ENCODE results near the gene FOXC2. TPM values are rescaled to one million over a fixed set of nuclear protein-coding genes. Genes with fewer than 3 reads are reported as not detected.

The FOXC2 gene
- total RNA-seq, 1 experiment from 2014 or later = 14.9 TPM

DNA sequence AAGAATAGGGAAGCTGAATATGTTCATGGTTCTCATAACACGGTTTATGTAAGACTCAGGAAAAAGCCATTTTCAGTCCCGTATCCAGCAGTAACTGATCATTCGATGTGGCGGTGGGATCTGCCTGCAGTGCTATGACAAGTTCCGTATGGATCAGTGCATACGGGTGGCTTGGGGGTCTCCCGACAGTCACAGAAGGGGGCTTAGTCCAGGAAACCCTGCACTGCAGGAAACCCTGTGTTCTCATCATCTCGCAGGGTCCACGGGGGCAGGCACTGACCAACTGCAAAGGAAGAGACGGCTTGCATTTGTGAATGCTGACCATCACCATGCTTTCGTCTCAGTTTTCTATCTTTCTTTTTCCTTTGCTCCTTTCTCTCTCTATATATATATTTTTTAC lies 19.3 kb upstream of the FOXC2 start:
- H3K4me1 ChIP-seq (ENCODE audit: control insufficient read depth, insufficient read depth, low read length) = no peaks in the 10 kb centered on the region
- TF ChIP-seq SIN3A (IDR thresholded peaks at IDR 0.05; ENCODE audit: borderline replicate concordance, insufficient read depth, low read depth, low read length) (no peak), TCF7L2 (IDR thresholded peaks at IDR 0.05; ENCODE audit: low read depth, low read length) (no peak), POLR2AphosphoS5 (IDR thresholded peaks at IDR 0.05; ENCODE audit: low read depth, low read length) (no peak)
- TF ChIP-seq, protein P1, sequence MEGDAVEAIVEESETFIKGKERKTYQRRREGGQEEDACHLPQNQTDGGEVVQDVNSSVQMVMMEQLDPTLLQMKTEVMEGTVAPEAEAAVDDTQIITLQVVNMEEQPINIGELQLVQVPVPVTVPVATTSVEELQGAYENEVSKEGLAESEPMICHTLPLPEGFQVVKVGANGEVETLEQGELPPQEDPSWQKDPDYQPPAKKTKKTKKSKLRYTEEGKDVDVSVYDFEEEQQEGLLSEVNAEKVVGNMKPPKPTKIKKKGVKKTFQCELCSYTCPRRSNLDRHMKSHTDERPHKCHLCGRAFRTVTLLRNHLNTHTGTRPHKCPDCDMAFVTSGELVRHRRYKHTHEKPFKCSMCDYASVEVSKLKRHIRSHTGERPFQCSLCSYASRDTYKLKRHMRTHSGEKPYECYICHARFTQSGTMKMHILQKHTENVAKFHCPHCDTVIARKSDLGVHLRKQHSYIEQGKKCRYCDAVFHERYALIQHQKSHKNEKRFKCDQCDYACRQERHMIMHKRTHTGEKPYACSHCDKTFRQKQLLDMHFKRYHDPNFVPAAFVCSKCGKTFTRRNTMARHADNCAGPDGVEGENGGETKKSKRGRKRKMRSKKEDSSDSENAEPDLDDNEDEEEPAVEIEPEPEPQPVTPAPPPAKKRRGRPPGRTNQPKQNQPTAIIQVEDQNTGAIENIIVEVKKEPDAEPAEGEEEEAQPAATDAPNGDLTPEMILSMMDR (IDR thresholded peaks at IDR 0.05) = no peak
- TF ChIP-seq, protein P2, sequence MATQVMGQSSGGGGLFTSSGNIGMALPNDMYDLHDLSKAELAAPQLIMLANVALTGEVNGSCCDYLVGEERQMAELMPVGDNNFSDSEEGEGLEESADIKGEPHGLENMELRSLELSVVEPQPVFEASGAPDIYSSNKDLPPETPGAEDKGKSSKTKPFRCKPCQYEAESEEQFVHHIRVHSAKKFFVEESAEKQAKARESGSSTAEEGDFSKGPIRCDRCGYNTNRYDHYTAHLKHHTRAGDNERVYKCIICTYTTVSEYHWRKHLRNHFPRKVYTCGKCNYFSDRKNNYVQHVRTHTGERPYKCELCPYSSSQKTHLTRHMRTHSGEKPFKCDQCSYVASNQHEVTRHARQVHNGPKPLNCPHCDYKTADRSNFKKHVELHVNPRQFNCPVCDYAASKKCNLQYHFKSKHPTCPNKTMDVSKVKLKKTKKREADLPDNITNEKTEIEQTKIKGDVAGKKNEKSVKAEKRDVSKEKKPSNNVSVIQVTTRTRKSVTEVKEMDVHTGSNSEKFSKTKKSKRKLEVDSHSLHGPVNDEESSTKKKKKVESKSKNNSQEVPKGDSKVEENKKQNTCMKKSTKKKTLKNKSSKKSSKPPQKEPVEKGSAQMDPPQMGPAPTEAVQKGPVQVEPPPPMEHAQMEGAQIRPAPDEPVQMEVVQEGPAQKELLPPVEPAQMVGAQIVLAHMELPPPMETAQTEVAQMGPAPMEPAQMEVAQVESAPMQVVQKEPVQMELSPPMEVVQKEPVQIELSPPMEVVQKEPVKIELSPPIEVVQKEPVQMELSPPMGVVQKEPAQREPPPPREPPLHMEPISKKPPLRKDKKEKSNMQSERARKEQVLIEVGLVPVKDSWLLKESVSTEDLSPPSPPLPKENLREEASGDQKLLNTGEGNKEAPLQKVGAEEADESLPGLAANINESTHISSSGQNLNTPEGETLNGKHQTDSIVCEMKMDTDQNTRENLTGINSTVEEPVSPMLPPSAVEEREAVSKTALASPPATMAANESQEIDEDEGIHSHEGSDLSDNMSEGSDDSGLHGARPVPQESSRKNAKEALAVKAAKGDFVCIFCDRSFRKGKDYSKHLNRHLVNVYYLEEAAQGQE (IDR thresholded peaks at IDR 0.05; ENCODE audit: insufficient read depth in 1 of 2, low read depth in 2 of 2, low read length in 1 of 2) = no peak
- no peak overlapping the region for H3K4me3 ChIP-seq (ENCODE audit: low read depth in 2 of 2, low read length in 2 of 2)
- H3K36me3 ChIP-seq (ENCODE audit: control insufficient read depth, insufficient read depth, low read length) = peaks cover 3% of the 10 kb centered on the region
- no peaks in the 10 kb centered on the region for H3K9me3 ChIP-seq (ENCODE audit: control insufficient read depth, insufficient read depth, low read depth, low read length)
- no peak for ATAC-seq
- ChIA-PET POLR2A (no interaction called here), CTCF (no interaction called here)
- in situ Hi-C loops (cut with HindIII; ENCODE audit: low pct_unique_long_range_greater_than_20kb, low sequenced_read_pairs) (no loop called here), intact Hi-C loops (cut with micrococcal nuclease; ENCODE audit: unreplicated experiment) (no loop called here)
- H3K27ac ChIP-seq (ENCODE audit: low read length) = no peak overlapping the region
- BruUV-seq (replicated peaks) = no TSS peak
- no peak for DNase-seq (ENCODE audit: low read depth, low spot score)
- no peaks in the 10 kb centered on the region for H3K27me3 ChIP-seq (ENCODE audit: control insufficient read depth, insufficient read depth, low read length)

DNA sequence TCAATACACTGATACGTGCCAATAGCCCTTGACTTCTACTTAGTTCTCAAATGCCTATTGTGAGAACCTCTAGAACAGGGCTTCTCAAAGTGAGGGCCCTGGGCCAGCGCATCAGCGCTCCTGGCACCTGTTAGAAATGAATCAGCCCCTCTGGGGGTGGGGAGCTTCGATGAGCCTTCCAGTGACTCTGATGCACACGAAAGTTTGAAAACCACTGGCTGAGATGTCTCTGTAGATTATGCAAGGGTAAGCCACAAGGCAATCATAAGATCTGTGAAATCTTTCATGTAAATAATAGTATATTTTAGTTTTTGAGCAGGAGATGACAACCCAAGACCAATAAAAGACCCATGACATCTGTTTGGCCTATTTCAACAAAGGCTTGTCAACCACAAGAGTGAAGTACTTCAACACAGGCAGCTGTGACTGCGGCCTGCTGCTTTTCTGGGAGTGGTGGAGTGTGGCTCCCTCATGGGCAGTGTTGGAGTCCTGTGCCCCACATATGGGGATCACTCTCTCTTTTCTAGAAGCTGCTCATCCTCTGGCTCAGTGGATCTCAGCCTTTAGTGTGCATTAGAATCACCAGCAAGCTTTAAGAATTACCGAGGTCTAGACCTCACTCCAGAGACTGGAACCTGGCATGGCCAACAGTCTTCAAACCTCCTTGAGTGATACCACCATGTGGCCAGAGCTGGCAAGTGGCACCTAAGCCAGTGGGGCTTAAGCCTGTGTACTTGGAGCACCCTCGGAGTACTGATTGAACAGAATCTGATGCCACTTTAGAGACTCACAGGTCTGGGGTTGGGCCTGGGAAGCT lies 17.3 kb upstream of the FOXC2 start:
- BruUV-seq (replicated peaks) = no TSS peak
- Histone ChIP-seq H3K4me3 (ENCODE audit: low read depth in 2 of 2, low read length in 2 of 2) (no peak overlapping the region), H3K36me3 (ENCODE audit: control insufficient read depth, insufficient read depth, low read length) (peaks cover 3% of the 10 kb centered on the region), H3K9me3 (ENCODE audit: control insufficient read depth, insufficient read depth, low read depth, low read length) (no peaks in the 10 kb centered on the region), H3K27ac (ENCODE audit: low read length) (no peak overlapping the region), H3K27me3 (ENCODE audit: control insufficient read depth, insufficient read depth, low read length) (no peaks in the 10 kb centered on the region), H3K4me1 (ENCODE audit: control insufficient read depth, insufficient read depth, low read length) (no peaks in the 10 kb centered on the region)
- TF ChIP-seq, protein P1 (IDR thresholded peaks at IDR 0.05) = no peak
- no peak for TF ChIP-seq TCF7L2 (IDR thresholded peaks at IDR 0.05; ENCODE audit: low read depth, low read length)
- TF ChIP-seq SIN3A (IDR thresholded peaks at IDR 0.05; ENCODE audit: borderline replicate concordance, insufficient read depth, low read depth, low read length) = no peak
- no peak for TF ChIP-seq POLR2AphosphoS5 (IDR thresholded peaks at IDR 0.05; ENCODE audit: low read depth, low read length)
- ChIA-PET CTCF (no interaction called here), POLR2A (no interaction called here)
- ATAC-seq = no peak
- DNase-seq (ENCODE audit: low read depth, low spot score) = no peak
- intact Hi-C loops (cut with micrococcal nuclease; ENCODE audit: unreplicated experiment) (no loop called here), in situ Hi-C loops (cut with HindIII; ENCODE audit: low pct_unique_long_range_greater_than_20kb, low sequenced_read_pairs) (no loop called here)

Measured in Panc1 (cell line).